SK-N-SH (cell line): Measurements from ENCODE around the gene SPOCK3.

Experiments
- CHD2 ChIP-seq: fragments of 150-350 bp; IDR thresholded peaks from 2 replicates; pipeline ENCODE4 v1.6.1; 2018; ENCODE audit warnings: low read length; ENCODE audit not compliant: partially characterized antibody
- EP300 ChIP-seq, 2 experiments: IDR thresholded peaks; 2 replicates each; pipeline versions ENCODE4 v1.4.0 to v1.6.1; 2012; ENCODE audit warnings: borderline replicate concordance in 1 of 2, low read depth in 1 of 2, low read length in 1 of 2
- EZH2phosphoT487 ChIP-seq: fragments of 200-600 bp; sonication (generic); IDR thresholded peaks from 2 replicates; pipeline ENCODE4 v1.6.1; 2017; ENCODE audit warnings: low read depth, mixed run types, mild to moderate bottlenecking, antibody characterized with exemption, moderate library complexity, borderline replicate concordance
- FOSL2 ChIP-seq: IDR thresholded peaks from 2 replicates; pipeline ENCODE4 v1.4.0; 2012; ENCODE audit warnings: low read depth, mild to moderate bottlenecking, moderate library complexity, borderline replicate concordance
- NRF1 ChIP-seq: IDR thresholded peaks from 2 replicates; pipeline ENCODE4 v1.6.1; 2012; ENCODE audit warnings: low read depth, mild to moderate bottlenecking, low read length
- POLR2AphosphoS5 ChIP-seq: IDR thresholded peaks from 2 replicates; pipeline ENCODE4 v1.6.1; 2012; ENCODE audit warnings: low read depth, low read length
- RAD21 ChIP-seq: IDR thresholded peaks from 2 replicates; pipeline ENCODE4 v1.6.1; 2012; ENCODE audit warnings: mild to moderate bottlenecking, low read length
- RCOR1 ChIP-seq: fragments of 150-350 bp; IDR thresholded peaks from 2 replicates; pipeline ENCODE4 v1.6.1; 2017; ENCODE audit warnings: antibody characterized with exemption, low read length
- SIN3A ChIP-seq: IDR thresholded peaks from 2 replicates; pipeline ENCODE4 v1.6.1; 2012; ENCODE audit warnings: low read depth, mild to moderate bottlenecking, low read length, moderate library complexity, borderline replicate concordance
- TAF1 ChIP-seq: IDR thresholded peaks from 2 replicates; pipeline ENCODE4 v1.6.1; 2012; ENCODE audit warnings: low read depth, mild to moderate bottlenecking, low read length, moderate library complexity, borderline replicate concordance
- TF ChIP-seq, protein P1 (sequence below): fragments of 200-600 bp; sonication (generic); IDR thresholded peaks from 2 replicates; pipeline ENCODE4 v1.6.1; 2017; ENCODE audit warnings: antibody characterized with exemption, mild to moderate bottlenecking, moderate library complexity
- TF ChIP-seq, protein P2 (sequence below): IDR thresholded peaks from 2 replicates; pipeline ENCODE4 v1.6.1; 2012; ENCODE audit warnings: mild to moderate bottlenecking, low read depth, low read length, moderate library complexity

- no peak for TF ChIP-seq RCOR1
- TF ChIP-seq EP300 (IDR thresholded peaks at IDR 0.05; ENCODE audit: borderline replicate concordance in 1 of 2, low read depth in 1 of 2, low read length in 1 of 2), result no peak
- no peak for TF ChIP-seq SIN3A
- no peak for TF ChIP-seq EZH2phosphoT487
- no peak for TF ChIP-seq FOSL2
- TF ChIP-seq, protein P1, sequence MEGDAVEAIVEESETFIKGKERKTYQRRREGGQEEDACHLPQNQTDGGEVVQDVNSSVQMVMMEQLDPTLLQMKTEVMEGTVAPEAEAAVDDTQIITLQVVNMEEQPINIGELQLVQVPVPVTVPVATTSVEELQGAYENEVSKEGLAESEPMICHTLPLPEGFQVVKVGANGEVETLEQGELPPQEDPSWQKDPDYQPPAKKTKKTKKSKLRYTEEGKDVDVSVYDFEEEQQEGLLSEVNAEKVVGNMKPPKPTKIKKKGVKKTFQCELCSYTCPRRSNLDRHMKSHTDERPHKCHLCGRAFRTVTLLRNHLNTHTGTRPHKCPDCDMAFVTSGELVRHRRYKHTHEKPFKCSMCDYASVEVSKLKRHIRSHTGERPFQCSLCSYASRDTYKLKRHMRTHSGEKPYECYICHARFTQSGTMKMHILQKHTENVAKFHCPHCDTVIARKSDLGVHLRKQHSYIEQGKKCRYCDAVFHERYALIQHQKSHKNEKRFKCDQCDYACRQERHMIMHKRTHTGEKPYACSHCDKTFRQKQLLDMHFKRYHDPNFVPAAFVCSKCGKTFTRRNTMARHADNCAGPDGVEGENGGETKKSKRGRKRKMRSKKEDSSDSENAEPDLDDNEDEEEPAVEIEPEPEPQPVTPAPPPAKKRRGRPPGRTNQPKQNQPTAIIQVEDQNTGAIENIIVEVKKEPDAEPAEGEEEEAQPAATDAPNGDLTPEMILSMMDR, result no peak
- no peak for TF ChIP-seq POLR2AphosphoS5
- TF ChIP-seq, protein P2, sequence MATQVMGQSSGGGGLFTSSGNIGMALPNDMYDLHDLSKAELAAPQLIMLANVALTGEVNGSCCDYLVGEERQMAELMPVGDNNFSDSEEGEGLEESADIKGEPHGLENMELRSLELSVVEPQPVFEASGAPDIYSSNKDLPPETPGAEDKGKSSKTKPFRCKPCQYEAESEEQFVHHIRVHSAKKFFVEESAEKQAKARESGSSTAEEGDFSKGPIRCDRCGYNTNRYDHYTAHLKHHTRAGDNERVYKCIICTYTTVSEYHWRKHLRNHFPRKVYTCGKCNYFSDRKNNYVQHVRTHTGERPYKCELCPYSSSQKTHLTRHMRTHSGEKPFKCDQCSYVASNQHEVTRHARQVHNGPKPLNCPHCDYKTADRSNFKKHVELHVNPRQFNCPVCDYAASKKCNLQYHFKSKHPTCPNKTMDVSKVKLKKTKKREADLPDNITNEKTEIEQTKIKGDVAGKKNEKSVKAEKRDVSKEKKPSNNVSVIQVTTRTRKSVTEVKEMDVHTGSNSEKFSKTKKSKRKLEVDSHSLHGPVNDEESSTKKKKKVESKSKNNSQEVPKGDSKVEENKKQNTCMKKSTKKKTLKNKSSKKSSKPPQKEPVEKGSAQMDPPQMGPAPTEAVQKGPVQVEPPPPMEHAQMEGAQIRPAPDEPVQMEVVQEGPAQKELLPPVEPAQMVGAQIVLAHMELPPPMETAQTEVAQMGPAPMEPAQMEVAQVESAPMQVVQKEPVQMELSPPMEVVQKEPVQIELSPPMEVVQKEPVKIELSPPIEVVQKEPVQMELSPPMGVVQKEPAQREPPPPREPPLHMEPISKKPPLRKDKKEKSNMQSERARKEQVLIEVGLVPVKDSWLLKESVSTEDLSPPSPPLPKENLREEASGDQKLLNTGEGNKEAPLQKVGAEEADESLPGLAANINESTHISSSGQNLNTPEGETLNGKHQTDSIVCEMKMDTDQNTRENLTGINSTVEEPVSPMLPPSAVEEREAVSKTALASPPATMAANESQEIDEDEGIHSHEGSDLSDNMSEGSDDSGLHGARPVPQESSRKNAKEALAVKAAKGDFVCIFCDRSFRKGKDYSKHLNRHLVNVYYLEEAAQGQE, result no peak
- no peak for TF ChIP-seq TAF1
- TF ChIP-seq RAD21, result no peak
- no peak for TF ChIP-seq NRF1
- TF ChIP-seq CHD2, result no peak
These were observed 410.4 kb downstream of the SPOCK3 start for GRCh38 chr4:166823848-166824247.
